ENCODE data around the gene TAF6L.
A peak's percentile ranks its signal among the peaks of the same experiment; 100 is the strongest.
"Not testable (repeated sequence)": the region's sequence is repeated elsewhere in the genome, so short reads cannot be mapped to it uniquely, and the experiment has no call there.

Gene TAF6L

GRCh38 chr11:62757846-62758788 lies 13.1 kb upstream of the TAF6L start:
- no peak for DNase-seq

GRCh38 chr11:62760867-62761227 lies 10.3 kb upstream of the TAF6L start:
- DNase-seq, result not testable (repeated sequence)

GRCh38 chr11:62770778-62771143 lies 435 bp upstream of the TAF6L start:
- DNase-seq, result no peak

- no peak for DNase-seq
Observed at GRCh38 chr11:62774407-62774806, 3.2 kb downstream of the TAF6L start.

- DNase-seq, result no peak
Observed at GRCh38 chr11:62775646-62776045, 4.5 kb downstream of the TAF6L start.

GRCh38 chr11:62777389-62777788 lies 6.2 kb downstream of the TAF6L start:
- no peak for DNase-seq

- no peak for DNase-seq
Observed at GRCh38 chr11:62778441-62778840, 7.2 kb downstream of the TAF6L start.

- DNase-seq, result no peak
Observed at GRCh38 chr11:62782753-62783152, 11.6 kb downstream of the TAF6L start.

- DNase-seq, result peak; percentile 82
Observed at GRCh38 chr11:62786318-62787004, 15.3 kb downstream of the TAF6L start.

- DNase-seq, result peak; percentile 98
Observed at GRCh38 chr11:62787005-62787759, 16.0 kb downstream of the TAF6L start, which contains the start of gene TMEM179B. TMEM179B (plus strand) TSS chr11:62787402; CDS start chr11:62787432, 30 bp downstream.

- DNase-seq, result no peak
Observed at GRCh38 chr11:62788991-62789390, 17.8 kb downstream of the TAF6L start.

- DNase-seq, result no peak
Observed at GRCh38 chr11:62789576-62789975, 18.4 kb downstream of the TAF6L start.

GRCh38 chr11:62791501-62792201 lies 20.5 kb downstream of the TAF6L start, which contains the start of gene TMEM223:
TMEM223 (minus strand) TSS chr11:62792006; CDS start chr11:62791994, 12 bp downstream.
- peak; percentile 86 for DNase-seq

- DNase-seq, result no peak
Observed at GRCh38 chr11:62792202-62792575, 21.0 kb downstream of the TAF6L start.

- DNase-seq, result no peak
Observed at GRCh38 chr11:62794201-62794775, 23.1 kb downstream of the TAF6L start.

GRCh38 chr11:62796281-62796680 lies 25.1 kb downstream of the TAF6L start:
- DNase-seq, result no peak

GRCh38 chr11:62799486-62799885 lies 28.3 kb downstream of the TAF6L start:
- DNase-seq, result no peak

GRCh38 chr11:62801071-62801470 lies 29.9 kb downstream of the TAF6L start:
- no peak for DNase-seq

GRCh38 chr11:62804310-62805075 lies 33.3 kb downstream of the TAF6L start:
- DNase-seq, result no peak

- DNase-seq, result peak; percentile 93
Observed at GRCh38 chr11:62805076-62805892, 34.1 kb downstream of the TAF6L start, which contains the start of gene NXF1. NXF1 (minus strand) TSS chr11:62805440; CDS start chr11:62805356, 84 bp downstream.
